Neutrophil (primary cell): ENCODE results near the gene DOLPP1.

Source experiments
- H3K27ac ChIP-seq: fragments of 200-600 bp; sonication (generic); 2 replicates; pipeline ENCODE4 v1.5.1; 2016; ENCODE audit warnings: mild to moderate bottlenecking, moderate library complexity
- H3K27me3 ChIP-seq: fragments of 200-600 bp; sonication (generic); 2 replicates; pipeline ENCODE4 v1.6.0; 2016; ENCODE audit warnings: mild to moderate bottlenecking
- H3K36me3 ChIP-seq: fragments of 200-600 bp; sonication (generic); 2 replicates; pipeline ENCODE4 v1.5.1; 2017
- H3K4me1 ChIP-seq, 2 experiments: fragments of 200-600 bp in 1 of 2; sonication (generic) in 1 of 2; 1 replicate in 1 of 2; 2 replicates in 1 of 2; pipeline versions ENCODE4 v1.5.1 to v1.6.1; 2013 to 2016; ENCODE audit warnings: low read depth in 1 of 2, low read length in 1 of 2, mild to moderate bottlenecking in 1 of 2, moderate library complexity in 1 of 2; ENCODE audit not compliant: control insufficient read depth in 1 of 2, insufficient read depth in 1 of 2
- H3K4me3 ChIP-seq, 2 experiments: fragments of 200-600 bp in 1 of 2; sonication (generic) in 1 of 2; 1 replicate in 1 of 2; 2 replicates in 1 of 2; pipeline ENCODE4 v1.5.1; 2013 to 2016; ENCODE audit warnings: low read depth in 1 of 2, low read length in 1 of 2, mild to moderate bottlenecking in 1 of 2, moderate library complexity in 1 of 2
- H3K9me3 ChIP-seq: fragments of 200-600 bp; sonication (generic); 2 replicates; pipeline ENCODE4 v1.5.1; 2016
- TF ChIP-seq, protein P1 (sequence below): fragments of 200-600 bp; sonication (generic); IDR thresholded peaks from 2 replicates; pipeline ENCODE4 v1.5.1; 2016; ENCODE audit warnings: antibody characterized with exemption

Gene DOLPP1

GRCh38 chr9:129059796-129060785 lies 20.8 kb upstream of the DOLPP1 start:
- H3K9me3 ChIP-seq: no peaks in the 10 kb centered on the region
- peaks cover 4% of the 10 kb centered on the region in 2 experiments for H3K4me1 ChIP-seq
- no peak overlapping the region for H3K27ac ChIP-seq
- TF ChIP-seq, protein P1, sequence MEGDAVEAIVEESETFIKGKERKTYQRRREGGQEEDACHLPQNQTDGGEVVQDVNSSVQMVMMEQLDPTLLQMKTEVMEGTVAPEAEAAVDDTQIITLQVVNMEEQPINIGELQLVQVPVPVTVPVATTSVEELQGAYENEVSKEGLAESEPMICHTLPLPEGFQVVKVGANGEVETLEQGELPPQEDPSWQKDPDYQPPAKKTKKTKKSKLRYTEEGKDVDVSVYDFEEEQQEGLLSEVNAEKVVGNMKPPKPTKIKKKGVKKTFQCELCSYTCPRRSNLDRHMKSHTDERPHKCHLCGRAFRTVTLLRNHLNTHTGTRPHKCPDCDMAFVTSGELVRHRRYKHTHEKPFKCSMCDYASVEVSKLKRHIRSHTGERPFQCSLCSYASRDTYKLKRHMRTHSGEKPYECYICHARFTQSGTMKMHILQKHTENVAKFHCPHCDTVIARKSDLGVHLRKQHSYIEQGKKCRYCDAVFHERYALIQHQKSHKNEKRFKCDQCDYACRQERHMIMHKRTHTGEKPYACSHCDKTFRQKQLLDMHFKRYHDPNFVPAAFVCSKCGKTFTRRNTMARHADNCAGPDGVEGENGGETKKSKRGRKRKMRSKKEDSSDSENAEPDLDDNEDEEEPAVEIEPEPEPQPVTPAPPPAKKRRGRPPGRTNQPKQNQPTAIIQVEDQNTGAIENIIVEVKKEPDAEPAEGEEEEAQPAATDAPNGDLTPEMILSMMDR: no peak
- H3K27me3 ChIP-seq: no peaks in the 10 kb centered on the region
- H3K4me3 ChIP-seq: no peak overlapping the region
- peaks cover 66% of the 10 kb centered on the region for H3K36me3 ChIP-seq

DNA sequence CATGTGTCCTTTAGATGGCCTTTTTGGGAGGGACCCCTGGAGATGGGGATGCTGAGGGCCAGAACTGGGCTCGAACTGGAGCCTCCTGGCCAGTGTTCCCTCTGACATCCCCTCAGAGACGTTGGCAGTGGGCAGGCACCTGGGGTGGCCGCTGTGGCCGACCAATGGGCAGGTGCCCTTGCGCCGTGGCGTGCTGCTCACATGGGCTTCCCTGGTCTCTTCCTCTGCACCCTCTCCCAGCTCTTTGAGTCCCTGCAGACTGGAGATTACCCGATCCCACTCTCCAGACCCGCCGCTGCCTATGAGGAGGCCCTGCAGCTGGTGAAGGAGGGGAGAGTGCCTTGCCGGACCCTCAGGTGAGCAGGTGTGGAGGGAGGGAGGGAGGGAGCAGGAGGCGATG lies 19.9 kb upstream of the DOLPP1 start:
- Histone ChIP-seq H3K27me3 (no peaks in the 10 kb centered on the region), H3K36me3 (peaks cover 73% of the 10 kb centered on the region), H3K4me3 (no peak overlapping the region), H3K4me1 (peaks cover 4% of the 10 kb centered on the region in 2 experiments), H3K9me3 (no peaks in the 10 kb centered on the region), H3K27ac (no peak overlapping the region)
- TF ChIP-seq, protein P1: no peak

DNA sequence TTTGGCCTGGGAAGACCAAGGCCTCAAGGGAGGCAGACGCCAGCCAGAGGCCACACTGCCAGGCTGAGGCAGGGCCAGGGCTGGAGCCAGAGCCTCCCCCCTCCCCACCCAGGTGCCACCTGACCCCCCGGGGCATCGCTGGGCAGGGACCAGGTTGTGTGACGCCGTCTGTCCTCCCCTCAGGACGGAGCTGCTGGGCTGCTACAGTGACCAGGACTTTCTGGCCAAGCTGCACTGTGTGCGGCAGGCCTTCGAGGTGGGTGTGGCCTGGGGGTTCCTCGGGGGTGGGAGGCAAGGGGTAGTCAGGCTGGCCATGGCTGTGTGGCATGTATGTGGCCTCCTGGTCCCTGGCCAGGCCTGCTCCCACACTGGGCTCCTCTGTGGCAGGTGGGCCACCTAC lies 17.9 kb upstream of the DOLPP1 start:
- Histone ChIP-seq H3K36me3 (peaks cover 78% of the 10 kb centered on the region), H3K4me1 (peaks cover 1 to 2% of the 10 kb centered on the region in 2 experiments)
- TF ChIP-seq, protein P1: no peak

GRCh38 chr9:129064499-129064908 lies 16.4 kb upstream of the DOLPP1 start:
- H3K9me3 ChIP-seq: no peaks in the 10 kb centered on the region
- H3K27ac ChIP-seq: no peak overlapping the region

More for the DNA sequence above, 17.9 kb upstream of the DOLPP1 start:
- Histone ChIP-seq H3K4me3 (no peak overlapping the region), H3K27me3 (no peaks in the 10 kb centered on the region), H3K27ac (no peak overlapping the region), H3K9me3 (no peaks in the 10 kb centered on the region)

DNA sequence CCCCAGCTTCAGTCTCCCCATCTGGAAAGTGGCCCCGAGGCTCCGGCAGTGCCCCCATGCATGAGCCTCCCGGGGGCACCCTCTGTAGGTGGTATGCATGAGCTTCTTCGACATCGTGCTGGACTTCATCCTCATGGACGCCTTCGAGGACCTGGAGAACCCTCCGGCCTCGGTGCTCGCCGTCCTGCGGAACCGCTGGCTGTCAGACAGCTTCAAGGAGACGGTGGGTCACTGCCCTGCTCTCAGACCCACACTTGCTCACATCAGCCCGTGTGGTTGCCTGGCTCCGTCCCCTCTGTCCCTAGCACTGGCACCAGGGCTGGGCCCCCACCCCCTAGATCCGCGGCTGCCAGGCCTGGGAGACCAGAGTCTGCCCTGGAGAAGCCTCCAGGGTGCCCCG lies 12.8 kb upstream of the DOLPP1 start:
- H3K27me3 ChIP-seq: no peaks in the 10 kb centered on the region
- TF ChIP-seq, protein P1: no peak
- H3K36me3 ChIP-seq: peaks cover 80% of the 10 kb centered on the region

More at GRCh38 chr9:129064499-129064908, 16.4 kb upstream of the DOLPP1 start:
- H3K4me3 ChIP-seq: no peak overlapping the region
- H3K27me3 ChIP-seq: no peaks in the 10 kb centered on the region
- peaks cover 0 to 7% of the 10 kb centered on the region in 2 experiments for H3K4me1 ChIP-seq
- peaks cover 87% of the 10 kb centered on the region for H3K36me3 ChIP-seq
- TF ChIP-seq, protein P1: no peak

More for the DNA sequence above, 12.8 kb upstream of the DOLPP1 start:
- Histone ChIP-seq H3K4me1 (peaks cover 0 to 7% of the 10 kb centered on the region in 2 experiments), H3K9me3 (no peaks in the 10 kb centered on the region), H3K27ac (no peak overlapping the region), H3K4me3 (no peak overlapping the region)
